ENCODE results near the gene NETO1.
A peak's percentile ranks its signal among the peaks of the same experiment; 100 is the strongest.

NETO1 gene

GRCh38 chr18:72840109-72840508 lies 27.7 kb downstream of the NETO1 start:
- no peak for DNase-seq

GRCh38 chr18:72834731-72835130 lies 33.1 kb downstream of the NETO1 start:
- DNase-seq, result no peak

GRCh38 chr18:72833471-72833870 lies 34.3 kb downstream of the NETO1 start:
- no peak for DNase-seq

- DNase-seq, result no peak
Measured at GRCh38 chr18:72830109-72830508, 37.7 kb downstream of the NETO1 start.

GRCh38 chr18:72828601-72829000 lies 39.2 kb downstream of the NETO1 start:
- DNase-seq, result no peak

- DNase-seq, result no peak
Measured at GRCh38 chr18:72826736-72827135, 41.1 kb downstream of the NETO1 start.

- no peak for DNase-seq
Measured at GRCh38 chr18:72823345-72823744, 44.4 kb downstream of the NETO1 start.

GRCh38 chr18:72822202-72822601 lies 45.6 kb downstream of the NETO1 start:
- no peak for DNase-seq

GRCh38 chr18:72820571-72820970 lies 47.2 kb downstream of the NETO1 start:
- DNase-seq, result no peak

GRCh38 chr18:72819050-72819449 lies 48.7 kb downstream of the NETO1 start:
- DNase-seq, result no peak

- DNase-seq, result no peak
Measured at GRCh38 chr18:72811047-72811446, 56.7 kb downstream of the NETO1 start.

- no peak for DNase-seq
Measured at GRCh38 chr18:72808680-72809079, 59.1 kb downstream of the NETO1 start.

- no peak for DNase-seq
Measured at GRCh38 chr18:72799106-72799505, 68.7 kb downstream of the NETO1 start.

- DNase-seq, result no peak
Measured at GRCh38 chr18:72783530-72783929, 84.3 kb downstream of the NETO1 start.

GRCh38 chr18:72774914-72775313 lies 92.9 kb downstream of the NETO1 start:
- no peak for DNase-seq

- no peak for DNase-seq
Measured at GRCh38 chr18:72772916-72773315, 94.9 kb downstream of the NETO1 start.

GRCh38 chr18:72768681-72769229 lies 99.0 kb downstream of the NETO1 start:
- peak; percentile 22 for DNase-seq

- DNase-seq, result peak; percentile 72
Measured at GRCh38 chr18:72762515-72763122, 105.2 kb downstream of the NETO1 start.

- no peak for DNase-seq
Measured at GRCh38 chr18:72752220-72752619, 115.6 kb downstream of the NETO1 start.

GRCh38 chr18:72742002-72742401 lies 125.8 kb downstream of the NETO1 start:
- no peak for DNase-seq

- no peak for DNase-seq
Measured at GRCh38 chr18:72738136-72738535, 129.7 kb downstream of the NETO1 start.

GRCh38 chr18:72727776-72728175 lies 140.0 kb downstream of the NETO1 start:
- no peak for DNase-seq

GRCh38 chr18:72727038-72727655 lies 140.6 kb downstream of the NETO1 start:
- DNase-seq, result no peak

GRCh38 chr18:72726201-72726600 lies 141.6 kb downstream of the NETO1 start:
- no peak for DNase-seq

GRCh38 chr18:72721330-72721729 lies 146.5 kb downstream of the NETO1 start:
- no peak for DNase-seq

Measured in NCI-H82 (cell line).